22Rv1 (cell line): ENCODE measurements around the gene C1QTNF12.

Experiments used
- CTCF ChIP-seq: fragments of 450-650 bp; IDR thresholded peaks from 2 replicates; pipeline ENCODE4 v1.5.1; 2017; ENCODE audit warnings: mild to moderate bottlenecking
- ZFX ChIP-seq: fragments of 450-650 bp; IDR thresholded peaks from 2 replicates; pipeline ENCODE4 v1.6.1; 2017; ENCODE audit warnings: antibody characterized with exemption, borderline replicate concordance

DNA sequence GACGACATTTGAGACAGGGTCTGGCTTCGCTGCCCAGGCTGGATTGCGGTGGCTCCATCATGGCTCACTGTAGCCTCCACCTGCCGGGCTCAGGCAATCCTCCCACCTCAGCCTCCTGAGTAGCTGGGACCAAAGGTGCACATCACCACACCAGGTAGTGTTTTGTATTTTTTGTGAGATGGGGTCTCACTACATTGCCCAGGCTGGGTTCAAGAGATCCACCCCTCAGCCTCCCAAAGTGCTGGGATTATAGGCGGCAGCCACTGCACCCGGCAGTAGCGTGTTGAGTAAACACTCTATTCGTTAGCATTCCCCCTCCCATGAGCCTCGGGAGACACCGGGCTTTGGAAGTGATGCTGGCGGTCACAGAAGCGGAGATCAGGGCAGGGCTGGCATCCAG, 6.8 kb upstream of the C1QTNF12 start:
- TF ChIP-seq CTCF (no peak), ZFX (no peak)
